HFF-Myc (cell line): ENCODE results near the gene HELZ.

Experiments used
- DNase-seq: peaks from one replicate; pipeline ENCODE4 v3.0.0-alpha.2; 2011; ENCODE audit warnings: low read depth; ENCODE audit errors: extremely low read depth
- H3K4me3 ChIP-seq: replicated peaks from 2 replicates; pipeline ENCODE4 v1.5.1; 2011; ENCODE audit warnings: low read depth, mild to moderate bottlenecking, control low read depth, low read length
- CTCF ChIP-seq: IDR thresholded peaks from 2 replicates; pipeline ENCODE4 v1.5.1; 2012; ENCODE audit warnings: mild to moderate bottlenecking, low read depth, low read length, control low read depth; ENCODE audit errors: missing control alignments

HELZ gene

GRCh38 chr17:67243284-67243683 is 1.7 kb downstream of the HELZ start:
- TF ChIP-seq CTCF, result no peak
- no peak for DNase-seq
- H3K4me3 ChIP-seq, result peak overlapping the region; percentile 86

GRCh38 chr17:67241719-67242341 is 3.2 kb downstream of the HELZ start:
- H3K4me3 ChIP-seq, result no peak overlapping the region
- DNase-seq, result no peak
- TF ChIP-seq CTCF, result no peak

- no peak for TF ChIP-seq CTCF
- H3K4me3 ChIP-seq, result no peak overlapping the region
- DNase-seq, result no peak
Measured at GRCh38 chr17:67239597-67239996, 5.4 kb downstream of the HELZ start.

GRCh38 chr17:67238991-67239390 is 6.0 kb downstream of the HELZ start:
- no peak for DNase-seq
- H3K4me3 ChIP-seq, result no peak overlapping the region
- TF ChIP-seq CTCF, result no peak

- TF ChIP-seq CTCF, result no peak
- H3K4me3 ChIP-seq, result no peak overlapping the region
- no peak for DNase-seq
Measured at GRCh38 chr17:67232441-67232840, 12.6 kb downstream of the HELZ start.

- H3K4me3 ChIP-seq, result no peak overlapping the region
- no peak for TF ChIP-seq CTCF
Measured at GRCh38 chr17:67229109-67229955, 15.7 kb downstream of the HELZ start.

More at GRCh38 chr17:67229109-67229955, 15.7 kb downstream of the HELZ start:
- no peak for DNase-seq
